ENCODE results near the gene CRYL1. TPM values are rescaled to one million over a fixed set of nuclear protein-coding genes. Genes with fewer than 3 reads are reported as not detected.

CRYL1 gene
- total and polyA plus RNA-seq, 2 of the 8 experiments (the other 6 are each of a cell fraction or from before 2014, with no cell fraction given): 1.9 to 6.4 TPM

- Histone ChIP-seq H3K4ac (replicated peaks; ENCODE audit: insufficient read length, low read depth, low read length) (no peak overlapping the region), H3K27me3 (replicated peaks in 1 of 4; ENCODE audit: control insufficient read depth in 3 of 4, extremely low read depth in 1 of 4, insufficient read depth in 3 of 4, low read length in 3 of 4) (peaks cover 7 to 23% (median 18%) of the 10 kb centered on the region in 4 experiments), H2BK15ac (ENCODE audit: low read length) (no peak overlapping the region), H2AFZ (ENCODE audit: low read length) (no peak overlapping the region), H4K5ac (ENCODE audit: insufficient read length, low read depth, low read length) (no peak overlapping the region), H3K79me2 (ENCODE audit: control insufficient read depth in 1 of 2, insufficient read depth in 2 of 2, low read length in 2 of 2) (no peaks in the 10 kb centered on the region), H3K14ac (ENCODE audit: insufficient read length) (no peak overlapping the region), H3K4me3 (ENCODE audit: extremely low read depth in 1 of 4, insufficient read depth in 2 of 4, low read depth in 3 of 4, low read length in 4 of 4) (peak overlapping the region in 1 of 4 experiments; percentile 69; a peak in 2 of 8 replicates), H3K56ac (replicated peaks; ENCODE audit: insufficient read length, low read depth, low read length) (no peak overlapping the region), H4K20me1 (replicated peaks in 1 of 2; ENCODE audit: control insufficient read depth in 1 of 2, insufficient read depth in 2 of 2, low read length in 2 of 2) (no peaks in the 10 kb centered on the region), H2BK12ac (ENCODE audit: low read depth, low read length) (no peak overlapping the region), H3K36me3 (ENCODE audit: control insufficient read depth in 2 of 4, insufficient read depth in 4 of 4, low read length in 3 of 4) (no peaks in the 10 kb centered on the region), H3K79me1 (ENCODE audit: low read depth, low read length) (no peaks in the 10 kb centered on the region; the same call in 1 of the 2 replicates), H2AK5ac (ENCODE audit: low read depth, low read length) (no peak overlapping the region), H2BK120ac (replicated peaks; ENCODE audit: low read depth, low read length) (no peak overlapping the region), H3K23me2 (ENCODE audit: low read depth, low read length) (peaks cover 12% of the 10 kb centered on the region), H3K27ac (ENCODE audit: low read depth, low read length) (no peak overlapping the region), H3K23ac (ENCODE audit: insufficient read length) (no peak overlapping the region), H3K18ac (ENCODE audit: extremely low read depth, low read length) (no peak overlapping the region), H4K91ac (replicated peaks; ENCODE audit: insufficient read length, low read length) (no peak overlapping the region), H4K8ac (ENCODE audit: extremely low read depth, insufficient read depth, low read length) (no peak overlapping the region), H3K9me3 (ENCODE audit: insufficient read depth in 2 of 2, low read depth in 1 of 2, low read length in 1 of 2) (no peaks in the 10 kb centered on the region), H2BK5ac (ENCODE audit: low read depth, low read length) (no peak overlapping the region), H3K4me1 (replicated peaks in 1 of 4; ENCODE audit: control insufficient read depth in 3 of 4, insufficient read depth in 4 of 4, low read length in 3 of 4) (peaks cover 0 to 7% (median 4%) of the 10 kb centered on the region in 4 experiments; a peak in 5 of 7 replicates), H2BK20ac (ENCODE audit: low read length) (no peak overlapping the region), H3K4me2 (ENCODE audit: insufficient read depth in 1 of 2, low read depth in 2 of 2, low read length in 2 of 2) (peak overlapping the region in 1 of 2 experiments; percentile 78; a peak in 2 of 4 replicates), H3K9ac (replicated peaks in 1 of 4; ENCODE audit: extremely low read depth in 1 of 4, low read depth in 3 of 4, low read length in 3 of 4) (no peak overlapping the region)
- DNase-seq (ENCODE audit: low read depth in 1 of 2, low spot score in 2 of 2): no peak
- 83% methylated on average over 6 of the region's 6 CpGs; no CpG with 5 or more reads in 1 of the 2 experiments for WGBS, 2 experiments (ENCODE audit: extremely low coverage in 1 of 2, insufficient coverage in 1 of 2, insufficient read length in 1 of 2, insufficient replicate concordance in 2 of 2, low coverage in 1 of 2, low lambda C conversion rate in 2 of 2, missing lambda C conversion rate in 1 of 2)
- POLR2A ChIA-PET (ENCODE audit: partially characterized antibody): no interaction called here
- FAIRE-seq: no peak
- CTCF ChIA-PET (ENCODE audit: partially characterized antibody): interaction anchor here (0.7 to 1.2 kb wide), 5 partner anchors 32 to 189 kb away, joined by 3 to 5 read pairs (median 3); no protein-coding TSS in a partner anchor
- no peak for TF ChIP-seq GABPA (IDR thresholded peaks at IDR 0.05; ENCODE audit: borderline replicate concordance, insufficient read depth, low read length)
- TF ChIP-seq SIRT6 (IDR thresholded peaks at IDR 0.05; ENCODE audit: low read length): no peak
- TF ChIP-seq SIX5 (IDR thresholded peaks at IDR 0.05; ENCODE audit: low read depth, low read length): no peak
- no peak for TF ChIP-seq CBX5 (IDR thresholded peaks at IDR 0.05; ENCODE audit: low read depth, low read length)
- no peak for TF ChIP-seq JUN (IDR thresholded peaks at IDR 0.05; ENCODE audit: low read depth, low read length)
- no peak for TF ChIP-seq GTF2F1 (IDR thresholded peaks at IDR 0.05; ENCODE audit: borderline replicate concordance, low read depth, low read length)
- no peak for TF ChIP-seq BCL11A (IDR thresholded peaks at IDR 0.05; ENCODE audit: low read depth in 2 of 2, low read length in 2 of 2)
- TF ChIP-seq SIN3A (conservative IDR thresholded peaks at IDR 0.05 in 1 of 2, IDR thresholded peaks at IDR 0.05 in 1 of 2; ENCODE audit: low read depth in 1 of 2, low read length in 2 of 2): no peak
Measured at GRCh38 chr13:20526664-20527063, 1.0 kb upstream of the CRYL1 start.
